Kidney epithelial cell (primary cell): ENCODE results near the gene FAM98A. TPM values are rescaled to one million over a fixed set of nuclear protein-coding genes. Genes with fewer than 3 reads are reported as not detected.
A peak's percentile ranks its signal among the peaks of the same experiment; 100 is the strongest.

Experiments used
- DNase-seq: peaks from one replicate; pipeline ENCODE4 v3.0.0-alpha.2; 2010; ENCODE audit warnings: low read depth
- H3K27me3 ChIP-seq: 2 replicates; pipeline ENCODE4 v1.6.0; 2011; ENCODE audit warnings: low read length; ENCODE audit not compliant: control insufficient read depth, insufficient read depth
- H3K36me3 ChIP-seq: 2 replicates; pipeline ENCODE4 v1.5.1; 2011; ENCODE audit warnings: low read length; ENCODE audit not compliant: control insufficient read depth, insufficient read depth
- H3K4me3 ChIP-seq: 2 replicates; pipeline ENCODE4 v1.5.1; 2011; ENCODE audit warnings: low read depth, mild to moderate bottlenecking, control low read depth, low read length
- total RNA-seq: library from RNA; depleted of rRNA; stranded (reverse); fragments of >200 nt; gene quantifications from 2 replicates; pipeline ENCODE4 v1.2.3, GENCODE V29; 2015
- TF ChIP-seq, protein P1 (sequence below): IDR thresholded peaks from 2 replicates; pipeline ENCODE4 v1.5.1; 2011; ENCODE audit warnings: mild to moderate bottlenecking, moderate library complexity, low read length, control low read depth, inconsistent platforms; ENCODE audit not compliant: insufficient read depth, poor library complexity, severe bottlenecking

FAM98A gene
- total RNA-seq, 1 donor from 2014 or later = 25.6 TPM

DNA sequence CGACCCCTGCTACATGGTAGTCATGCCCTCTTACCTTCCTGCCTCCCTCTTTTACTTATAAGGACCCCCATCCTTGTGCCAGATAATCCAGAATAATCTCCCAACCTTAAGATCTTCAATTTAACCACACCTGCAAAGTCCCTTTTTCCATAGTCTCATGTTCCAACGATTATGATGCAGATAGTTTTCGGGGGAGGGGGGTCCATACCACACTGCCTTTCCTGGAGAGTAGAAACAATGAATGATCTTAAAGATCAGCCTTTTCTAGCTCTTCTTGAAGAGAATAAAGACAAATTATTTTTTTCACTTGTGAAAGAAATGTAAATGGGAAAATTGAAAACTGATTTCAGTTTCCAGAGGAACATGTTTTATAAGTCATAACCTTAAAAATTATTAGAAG, 4.3 kb upstream of the FAM98A start:
- DNase-seq = no peak
- no peaks in the 10 kb centered on the region for H3K36me3 ChIP-seq
- TF ChIP-seq, protein P1, sequence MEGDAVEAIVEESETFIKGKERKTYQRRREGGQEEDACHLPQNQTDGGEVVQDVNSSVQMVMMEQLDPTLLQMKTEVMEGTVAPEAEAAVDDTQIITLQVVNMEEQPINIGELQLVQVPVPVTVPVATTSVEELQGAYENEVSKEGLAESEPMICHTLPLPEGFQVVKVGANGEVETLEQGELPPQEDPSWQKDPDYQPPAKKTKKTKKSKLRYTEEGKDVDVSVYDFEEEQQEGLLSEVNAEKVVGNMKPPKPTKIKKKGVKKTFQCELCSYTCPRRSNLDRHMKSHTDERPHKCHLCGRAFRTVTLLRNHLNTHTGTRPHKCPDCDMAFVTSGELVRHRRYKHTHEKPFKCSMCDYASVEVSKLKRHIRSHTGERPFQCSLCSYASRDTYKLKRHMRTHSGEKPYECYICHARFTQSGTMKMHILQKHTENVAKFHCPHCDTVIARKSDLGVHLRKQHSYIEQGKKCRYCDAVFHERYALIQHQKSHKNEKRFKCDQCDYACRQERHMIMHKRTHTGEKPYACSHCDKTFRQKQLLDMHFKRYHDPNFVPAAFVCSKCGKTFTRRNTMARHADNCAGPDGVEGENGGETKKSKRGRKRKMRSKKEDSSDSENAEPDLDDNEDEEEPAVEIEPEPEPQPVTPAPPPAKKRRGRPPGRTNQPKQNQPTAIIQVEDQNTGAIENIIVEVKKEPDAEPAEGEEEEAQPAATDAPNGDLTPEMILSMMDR = no peak
- no peak overlapping the region for H3K4me3 ChIP-seq
- H3K27me3 ChIP-seq = no peaks in the 10 kb centered on the region

- DNase-seq = no peak
- H3K27me3 ChIP-seq = no peaks in the 10 kb centered on the region
- H3K4me3 ChIP-seq = no peak overlapping the region
- TF ChIP-seq, protein P1 = no peak
- H3K36me3 ChIP-seq = no peaks in the 10 kb centered on the region
Observed at GRCh38 chr2:33602201-33602830, 3.2 kb upstream of the FAM98A start.

DNA sequence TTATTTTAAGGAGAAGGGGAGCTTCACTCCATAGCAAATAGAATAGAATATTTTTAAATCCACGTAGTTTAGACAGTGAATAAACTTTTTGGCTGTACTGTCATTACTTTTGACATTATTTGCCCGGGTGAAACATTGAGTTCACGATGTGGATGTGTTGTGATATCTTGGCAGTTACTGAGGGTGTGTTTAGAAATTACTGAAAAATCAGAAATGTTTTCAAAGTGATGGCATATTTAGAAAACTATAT, 769 bp upstream of the FAM98A start:
- Histone ChIP-seq H3K36me3 (no peaks in the 10 kb centered on the region), H3K27me3 (no peaks in the 10 kb centered on the region)

DNA sequence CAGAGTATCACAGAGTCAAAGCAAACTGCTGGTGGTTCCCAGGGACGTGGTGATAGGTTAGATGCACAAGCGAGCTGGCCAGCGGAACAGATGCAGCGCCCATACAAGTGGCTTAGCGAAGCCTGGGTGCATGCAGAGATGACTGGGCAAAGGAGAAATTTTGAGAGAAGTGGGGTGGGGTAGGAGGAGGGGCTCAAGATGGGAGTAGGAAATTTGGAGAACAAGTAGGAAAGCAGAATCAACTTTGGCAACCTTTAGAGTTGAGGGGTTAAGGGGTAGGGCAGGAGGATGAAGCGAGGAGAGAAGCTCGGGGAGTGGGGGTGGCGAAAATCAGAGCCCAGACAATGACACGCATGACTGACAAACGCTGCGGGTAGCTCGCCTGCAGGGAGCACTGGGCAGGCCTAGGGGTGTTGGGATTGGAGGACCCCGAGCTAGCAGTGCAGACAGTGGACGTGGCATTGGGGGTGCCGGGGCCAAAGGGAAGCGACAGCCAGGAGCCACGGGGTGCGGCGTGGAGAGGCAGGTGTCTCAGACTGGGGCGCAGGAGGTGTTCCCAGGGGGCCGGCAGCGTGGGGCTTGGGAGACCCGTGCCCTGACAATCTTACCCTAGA, 431 bp downstream of the FAM98A start:
- H3K36me3 ChIP-seq = no peaks in the 10 kb centered on the region
- TF ChIP-seq, protein P1 = no peak
- peak overlapping the region; percentile 96 for H3K4me3 ChIP-seq
- no peak for DNase-seq
- no peaks in the 10 kb centered on the region for H3K27me3 ChIP-seq

More for the DNA sequence above, 769 bp upstream of the FAM98A start:
- H3K4me3 ChIP-seq = peak overlapping the region; percentile 96
- TF ChIP-seq, protein P1 = no peak
- DNase-seq = no peak

DNA sequence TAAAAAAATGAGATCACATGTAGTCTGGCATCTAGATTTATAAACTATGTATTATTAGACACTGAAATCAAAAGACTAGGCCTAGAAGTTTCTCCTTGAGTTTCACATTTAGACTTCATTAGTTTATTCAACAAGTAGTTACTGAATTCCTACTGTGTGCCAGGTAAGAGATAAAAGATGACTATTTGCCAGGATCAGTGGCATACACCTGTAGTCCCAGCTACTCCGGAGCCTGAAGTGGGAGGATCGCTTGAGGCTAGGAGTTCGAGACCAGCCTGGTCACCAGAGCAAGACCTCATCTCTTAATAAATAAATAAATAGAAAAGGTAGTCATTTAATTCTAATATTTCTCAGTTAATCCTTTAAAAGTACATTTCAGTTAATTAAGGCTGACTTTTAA, 2.1 kb downstream of the FAM98A start:
- TF ChIP-seq, protein P1 = no peak
- DNase-seq = no peak
- Histone ChIP-seq H3K36me3 (no peaks in the 10 kb centered on the region), H3K27me3 (no peaks in the 10 kb centered on the region), H3K4me3 (no peak overlapping the region)

- no peak overlapping the region for H3K4me3 ChIP-seq
- no peaks in the 10 kb centered on the region for H3K36me3 ChIP-seq
- TF ChIP-seq, protein P1 = no peak
- no peaks in the 10 kb centered on the region for H3K27me3 ChIP-seq
- DNase-seq = no peak
Observed at GRCh38 chr2:33595385-33595784, 3.7 kb downstream of the FAM98A start.
